Measurements from ENCODE around the gene XKR3.

The XKR3 gene

GRCh38 chr22:16810188-16810802 lies 14.9 kb downstream of the XKR3 start:
- no peak for DNase-seq (ENCODE audit: extremely low read depth, insufficient read length)
- no peak for TF ChIP-seq CTCF (IDR thresholded peaks at IDR 0.05; ENCODE audit: insufficient read depth, low read length, poor library complexity, severe bottlenecking)
- no peaks in the 10 kb centered on the region for H3K27me3 ChIP-seq (replicated peaks; ENCODE audit: control insufficient read depth, insufficient read depth, low read length)
- H3K4me3 ChIP-seq (replicated peaks; ENCODE audit: low read depth, low read length) = no peak overlapping the region
- H3K36me3 ChIP-seq (ENCODE audit: control insufficient read depth, insufficient read depth, low read length) = no peaks in the 10 kb centered on the region

- no peak for TF ChIP-seq CTCF (IDR thresholded peaks at IDR 0.05; ENCODE audit: insufficient read depth, low read length, poor library complexity, severe bottlenecking)
- no peaks in the 10 kb centered on the region for H3K36me3 ChIP-seq (ENCODE audit: control insufficient read depth, insufficient read depth, low read length)
- DNase-seq (ENCODE audit: extremely low read depth, insufficient read length) = no peak
- H3K27me3 ChIP-seq (replicated peaks; ENCODE audit: control insufficient read depth, insufficient read depth, low read length) = no peaks in the 10 kb centered on the region
- no peak overlapping the region for H3K4me3 ChIP-seq (replicated peaks; ENCODE audit: low read depth, low read length)
Observed at GRCh38 chr22:16808744-16809143, 16.5 kb downstream of the XKR3 start.

GRCh38 chr22:16807109-16807508 lies 18.1 kb downstream of the XKR3 start:
- H3K36me3 ChIP-seq (ENCODE audit: control insufficient read depth, insufficient read depth, low read length) = no peaks in the 10 kb centered on the region
- no peak overlapping the region for H3K4me3 ChIP-seq (replicated peaks; ENCODE audit: low read depth, low read length)
- H3K27me3 ChIP-seq (replicated peaks; ENCODE audit: control insufficient read depth, insufficient read depth, low read length) = no peaks in the 10 kb centered on the region
- no peak for TF ChIP-seq CTCF (IDR thresholded peaks at IDR 0.05; ENCODE audit: insufficient read depth, low read length, poor library complexity, severe bottlenecking)
- no peak for DNase-seq (ENCODE audit: extremely low read depth, insufficient read length)

GRCh38 chr22:16806401-16806800 lies 18.8 kb downstream of the XKR3 start:
- no peak for TF ChIP-seq CTCF (IDR thresholded peaks at IDR 0.05; ENCODE audit: insufficient read depth, low read length, poor library complexity, severe bottlenecking)
- DNase-seq (ENCODE audit: extremely low read depth, insufficient read length) = no peak
- H3K36me3 ChIP-seq (ENCODE audit: control insufficient read depth, insufficient read depth, low read length) = no peaks in the 10 kb centered on the region
- no peak overlapping the region for H3K4me3 ChIP-seq (replicated peaks; ENCODE audit: low read depth, low read length)
- no peaks in the 10 kb centered on the region for H3K27me3 ChIP-seq (replicated peaks; ENCODE audit: control insufficient read depth, insufficient read depth, low read length)

- Histone ChIP-seq H3K4me3 (replicated peaks; ENCODE audit: low read depth, low read length) (no peak overlapping the region), H3K36me3 (ENCODE audit: control insufficient read depth, insufficient read depth, low read length) (no peaks in the 10 kb centered on the region), H3K27me3 (replicated peaks; ENCODE audit: control insufficient read depth, insufficient read depth, low read length) (no peaks in the 10 kb centered on the region)
- no peak for DNase-seq (ENCODE audit: extremely low read depth, insufficient read length)
- no peak for TF ChIP-seq CTCF (IDR thresholded peaks at IDR 0.05; ENCODE audit: insufficient read depth, low read length, poor library complexity, severe bottlenecking)
Observed at GRCh38 chr22:16804882-16805281, 20.3 kb downstream of the XKR3 start.

All from GM06990 (cell line).